Vagina (tissue), 2 donors: Measurements from ENCODE around the gene ASGR2.

Experiments
- POLR2A ChIP-seq, 2 donors: fragments of 450-650 bp; IDR thresholded peaks; one replicate each; pipeline ENCODE4 v1.6.1; 2017; ENCODE audit warnings: antibody characterized with exemption in 2 of 2, mild to moderate bottlenecking in 2 of 2, moderate library complexity in 2 of 2
- POLR2AphosphoS5 ChIP-seq, 2 donors: sonication (generic); formaldehyde crosslinking; IDR thresholded peaks; one replicate each; pipeline ENCODE4 v1.9.0; 2017; ENCODE audit warnings: antibody characterized with exemption in 2 of 2, mild to moderate bottlenecking in 2 of 2, low read depth in 1 of 2; ENCODE audit not compliant: insufficient read depth in 1 of 2
- TF ChIP-seq, protein P1 (sequence below), 3 experiments: fragments of 450-650 bp in 2 of 3; fragments of 200-600 bp in 1 of 3; sonication (generic) in 1 of 3; IDR thresholded peaks; one replicate each; pipeline ENCODE4 v1.5.1; 2017 to 2019; ENCODE audit warnings: antibody characterized with exemption in 3 of 3, mild to moderate bottlenecking in 2 of 3, moderate library complexity in 2 of 3

DNA sequence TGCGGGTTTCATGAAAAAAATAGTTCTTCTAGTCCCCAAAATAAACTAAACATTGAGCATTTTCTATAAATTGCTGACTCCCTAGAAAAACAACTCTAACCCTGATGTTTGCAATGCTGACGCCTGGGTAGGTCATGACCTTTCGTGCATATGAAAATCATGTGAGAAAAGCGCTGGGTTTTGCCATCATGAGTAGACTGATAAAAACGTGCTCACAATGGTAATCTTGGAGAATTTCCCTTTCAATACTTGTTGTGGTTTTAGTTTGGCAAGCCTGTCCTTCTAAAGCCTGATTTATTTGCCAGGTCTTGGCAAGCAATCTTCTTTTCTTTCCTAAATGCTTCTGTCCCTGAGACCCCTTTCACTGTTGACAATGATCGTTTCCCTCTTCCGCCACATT is 30.5 kb downstream of the ASGR2 start:
- TF ChIP-seq POLR2A (IDR thresholded peaks at IDR 0.05) (no peak), POLR2AphosphoS5 (IDR thresholded peaks at IDR 0.05; ENCODE audit: insufficient read depth in 1 of 2, low read depth in 1 of 2) (no peak)
- TF ChIP-seq, protein P1, sequence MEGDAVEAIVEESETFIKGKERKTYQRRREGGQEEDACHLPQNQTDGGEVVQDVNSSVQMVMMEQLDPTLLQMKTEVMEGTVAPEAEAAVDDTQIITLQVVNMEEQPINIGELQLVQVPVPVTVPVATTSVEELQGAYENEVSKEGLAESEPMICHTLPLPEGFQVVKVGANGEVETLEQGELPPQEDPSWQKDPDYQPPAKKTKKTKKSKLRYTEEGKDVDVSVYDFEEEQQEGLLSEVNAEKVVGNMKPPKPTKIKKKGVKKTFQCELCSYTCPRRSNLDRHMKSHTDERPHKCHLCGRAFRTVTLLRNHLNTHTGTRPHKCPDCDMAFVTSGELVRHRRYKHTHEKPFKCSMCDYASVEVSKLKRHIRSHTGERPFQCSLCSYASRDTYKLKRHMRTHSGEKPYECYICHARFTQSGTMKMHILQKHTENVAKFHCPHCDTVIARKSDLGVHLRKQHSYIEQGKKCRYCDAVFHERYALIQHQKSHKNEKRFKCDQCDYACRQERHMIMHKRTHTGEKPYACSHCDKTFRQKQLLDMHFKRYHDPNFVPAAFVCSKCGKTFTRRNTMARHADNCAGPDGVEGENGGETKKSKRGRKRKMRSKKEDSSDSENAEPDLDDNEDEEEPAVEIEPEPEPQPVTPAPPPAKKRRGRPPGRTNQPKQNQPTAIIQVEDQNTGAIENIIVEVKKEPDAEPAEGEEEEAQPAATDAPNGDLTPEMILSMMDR (IDR thresholded peaks at IDR 0.05): no peak
